ENCODE results near the gene MAPK8. TPM values are rescaled to one million over a fixed set of nuclear protein-coding genes. Genes with fewer than 3 reads are reported as not detected.

Gene MAPK8
- total and polyA plus RNA-seq, 2 of the 4 experiments (the other 2 are of a cell fraction), result 41.5 to 54.7 TPM

DNA sequence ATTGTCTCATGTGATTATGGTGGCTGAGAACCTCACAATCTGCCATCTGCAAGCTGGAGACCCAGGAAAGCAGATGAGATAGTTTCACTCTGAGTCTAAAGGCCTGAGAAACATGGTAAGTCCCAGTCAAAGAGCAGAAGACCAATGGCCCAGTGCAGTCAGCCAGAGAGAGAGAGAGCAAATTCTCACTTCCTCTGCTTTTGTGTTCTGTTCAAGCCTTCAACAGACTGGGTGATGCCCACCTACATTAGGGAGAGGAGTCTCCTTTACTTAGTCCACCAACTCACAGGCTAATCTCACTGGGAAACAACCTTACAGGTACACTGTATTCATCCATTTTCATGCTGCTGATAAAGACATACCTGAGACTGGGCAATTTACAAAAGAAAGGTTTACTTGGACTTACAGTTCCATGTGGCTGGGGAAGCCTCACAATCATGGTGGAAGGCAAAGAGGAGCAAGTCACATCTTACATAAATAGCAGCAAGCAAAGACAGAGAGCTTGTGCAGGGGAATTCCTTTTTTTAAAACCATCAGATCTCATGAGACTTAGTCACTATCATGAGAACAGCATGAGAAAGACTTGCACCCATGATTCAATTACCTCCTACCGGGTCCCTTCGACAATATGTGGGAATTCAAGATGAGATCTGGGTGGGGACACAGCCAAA lies 27.3 kb upstream of the MAPK8 start:
- H3K4ac ChIP-seq (ENCODE audit: low read depth, low read length), result no peak overlapping the region
- no peak overlapping the region for H3K9ac ChIP-seq (ENCODE audit: low read depth, low read length)
- H4K91ac ChIP-seq (ENCODE audit: insufficient read depth, low read depth, low read length), result no peak overlapping the region
- no peak overlapping the region for H2AFZ ChIP-seq (replicated peaks; ENCODE audit: low read length, poor library complexity)
- ChIA-PET CTCF (no interaction called here), POLR2A (ENCODE audit: unreplicated experiment) (no interaction called here)
- no peaks in the 10 kb centered on the region for H3K9me1 ChIP-seq (ENCODE audit: insufficient read depth, low read length)
- H3K36me3 ChIP-seq (ENCODE audit: control insufficient read depth, insufficient read depth, low read length), result no peaks in the 10 kb centered on the region
- H3K9me3 ChIP-seq (ENCODE audit: control insufficient read depth, insufficient read depth, low read length), result no peaks in the 10 kb centered on the region
- ATAC-seq (ENCODE audit: low read depth) (no peak), DNase-seq (no peak)
- TF ChIP-seq, protein P1, sequence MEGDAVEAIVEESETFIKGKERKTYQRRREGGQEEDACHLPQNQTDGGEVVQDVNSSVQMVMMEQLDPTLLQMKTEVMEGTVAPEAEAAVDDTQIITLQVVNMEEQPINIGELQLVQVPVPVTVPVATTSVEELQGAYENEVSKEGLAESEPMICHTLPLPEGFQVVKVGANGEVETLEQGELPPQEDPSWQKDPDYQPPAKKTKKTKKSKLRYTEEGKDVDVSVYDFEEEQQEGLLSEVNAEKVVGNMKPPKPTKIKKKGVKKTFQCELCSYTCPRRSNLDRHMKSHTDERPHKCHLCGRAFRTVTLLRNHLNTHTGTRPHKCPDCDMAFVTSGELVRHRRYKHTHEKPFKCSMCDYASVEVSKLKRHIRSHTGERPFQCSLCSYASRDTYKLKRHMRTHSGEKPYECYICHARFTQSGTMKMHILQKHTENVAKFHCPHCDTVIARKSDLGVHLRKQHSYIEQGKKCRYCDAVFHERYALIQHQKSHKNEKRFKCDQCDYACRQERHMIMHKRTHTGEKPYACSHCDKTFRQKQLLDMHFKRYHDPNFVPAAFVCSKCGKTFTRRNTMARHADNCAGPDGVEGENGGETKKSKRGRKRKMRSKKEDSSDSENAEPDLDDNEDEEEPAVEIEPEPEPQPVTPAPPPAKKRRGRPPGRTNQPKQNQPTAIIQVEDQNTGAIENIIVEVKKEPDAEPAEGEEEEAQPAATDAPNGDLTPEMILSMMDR (conservative IDR thresholded peaks at IDR 0.05; ENCODE audit: low read depth, low read length), result no peak
- TF ChIP-seq MAZ (IDR thresholded peaks at IDR 0.05; ENCODE audit: borderline replicate concordance, low read depth, low read length), result no peak
- TF ChIP-seq MAFK (IDR thresholded peaks at IDR 0.05; ENCODE audit: low read depth, low read length), result no peak
- TF ChIP-seq RCOR1 (IDR thresholded peaks at IDR 0.05; ENCODE audit: insufficient replicate concordance, low read length), result no peak
- no peak for TF ChIP-seq CHD1 (IDR thresholded peaks at IDR 0.05; ENCODE audit: low read depth, low read length)
- no peak for TF ChIP-seq POLR2A (IDR thresholded peaks at IDR 0.05; ENCODE audit: low read depth, low read length)
- no peak for TF ChIP-seq SMC3 (IDR thresholded peaks at IDR 0.05; ENCODE audit: low read depth, low read length)
- no peak for TF ChIP-seq NFE2L2 (IDR thresholded peaks at IDR 0.05; ENCODE audit: low read depth, low read length)
- TF ChIP-seq, protein P2, sequence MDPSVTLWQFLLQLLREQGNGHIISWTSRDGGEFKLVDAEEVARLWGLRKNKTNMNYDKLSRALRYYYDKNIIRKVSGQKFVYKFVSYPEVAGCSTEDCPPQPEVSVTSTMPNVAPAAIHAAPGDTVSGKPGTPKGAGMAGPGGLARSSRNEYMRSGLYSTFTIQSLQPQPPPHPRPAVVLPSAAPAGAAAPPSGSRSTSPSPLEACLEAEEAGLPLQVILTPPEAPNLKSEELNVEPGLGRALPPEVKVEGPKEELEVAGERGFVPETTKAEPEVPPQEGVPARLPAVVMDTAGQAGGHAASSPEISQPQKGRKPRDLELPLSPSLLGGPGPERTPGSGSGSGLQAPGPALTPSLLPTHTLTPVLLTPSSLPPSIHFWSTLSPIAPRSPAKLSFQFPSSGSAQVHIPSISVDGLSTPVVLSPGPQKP (IDR thresholded peaks at IDR 0.05; ENCODE audit: borderline replicate concordance, low read depth, low read length), result no peak
- no peak for TF ChIP-seq RAD21 (IDR thresholded peaks at IDR 0.05; ENCODE audit: low read length)
- TF ChIP-seq RFX5 (IDR thresholded peaks at IDR 0.05; ENCODE audit: low read depth, low read length), result no peak
- TF ChIP-seq, protein P3, sequence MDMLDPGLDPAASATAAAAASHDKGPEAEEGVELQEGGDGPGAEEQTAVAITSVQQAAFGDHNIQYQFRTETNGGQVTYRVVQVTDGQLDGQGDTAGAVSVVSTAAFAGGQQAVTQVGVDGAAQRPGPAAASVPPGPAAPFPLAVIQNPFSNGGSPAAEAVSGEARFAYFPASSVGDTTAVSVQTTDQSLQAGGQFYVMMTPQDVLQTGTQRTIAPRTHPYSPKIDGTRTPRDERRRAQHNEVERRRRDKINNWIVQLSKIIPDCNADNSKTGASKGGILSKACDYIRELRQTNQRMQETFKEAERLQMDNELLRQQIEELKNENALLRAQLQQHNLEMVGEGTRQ (IDR thresholded peaks at IDR 0.05; ENCODE audit: low read depth, low read length), result no peak
- no peak for TF ChIP-seq MXI1 (IDR thresholded peaks at IDR 0.05; ENCODE audit: borderline replicate concordance, low read depth, low read length)
- TF ChIP-seq FOS (IDR thresholded peaks at IDR 0.05; ENCODE audit: low read depth, low read length), result no peak
- TF ChIP-seq BHLHE40 (IDR thresholded peaks at IDR 0.05; ENCODE audit: low read depth, low read length), result no peak
- TF ChIP-seq CEBPB (IDR thresholded peaks at IDR 0.05; ENCODE audit: low read depth, low read length), result no peak
- no CpG with 5 or more reads among the region's 2 CpGs for WGBS, 2 experiments (ENCODE audit: extremely low coverage in 2 of 2, insufficient read length in 1 of 2)
- no peak overlapping the region for H2AK9ac ChIP-seq (replicated peaks; ENCODE audit: low read depth, low read length, poor library complexity)
- H3K14ac ChIP-seq (replicated peaks; ENCODE audit: low read depth, low read length), result no peak overlapping the region
- H2BK20ac ChIP-seq (ENCODE audit: low read depth, low read length), result no peak overlapping the region
- intact Hi-C loops (cut with micrococcal nuclease) (loop anchor here (2.0 kb wide), 1 partner anchor 20 kb away; no protein-coding TSS in a partner anchor), dilution Hi-C loops (cut with HindIII; ENCODE audit: low sequenced_read_pairs, unreplicated experiment) (no loop called here), in situ Hi-C loops (cut with MboI; ENCODE audit: low sequenced_read_pairs) (no loop called here)
- H3K79me1 ChIP-seq (ENCODE audit: low read depth in 1 of 2, low read length in 2 of 2), result no peaks in the 10 kb centered on the region
- H3K56ac ChIP-seq (ENCODE audit: extremely low read depth, insufficient read depth, low read length), result no peak overlapping the region
- H3K4me1 ChIP-seq (ENCODE audit: control insufficient read depth, insufficient read depth, low read length), result no peaks in the 10 kb centered on the region
- H2BK15ac ChIP-seq (ENCODE audit: low read depth, low read length), result no peak overlapping the region
- H4K8ac ChIP-seq (ENCODE audit: low read depth in 2 of 2, low read length in 2 of 2), result no peak overlapping the region
- H3K4me3 ChIP-seq (ENCODE audit: insufficient read depth, low read depth, low read length), result no peak overlapping the region
- H3K27me3 ChIP-seq (ENCODE audit: control insufficient read depth, insufficient read depth, low read length), result peaks cover 8% of the 10 kb centered on the region
- H3K23ac ChIP-seq (ENCODE audit: low read depth, low read length), result no peak overlapping the region
- BruUV-seq (replicated peaks), result no TSS peak
- H3K4me2 ChIP-seq (ENCODE audit: low read depth, low read length), result no peak overlapping the region
- H2BK5ac ChIP-seq (ENCODE audit: low read depth, low read length, poor library complexity, severe bottlenecking), result no peak overlapping the region
- no peak overlapping the region for H2BK120ac ChIP-seq (ENCODE audit: low read depth, low read length)
- H3K27ac ChIP-seq (ENCODE audit: insufficient read depth, low read length), result no peak overlapping the region
- H4K20me1 ChIP-seq (ENCODE audit: insufficient read depth, low read length), result no peaks in the 10 kb centered on the region
- no peak overlapping the region for H2AK5ac ChIP-seq (ENCODE audit: low read depth, low read length)
- H3K18ac ChIP-seq (ENCODE audit: low read depth, low read length), result no peak overlapping the region
- H4K5ac ChIP-seq (ENCODE audit: low read depth, low read length), result no peak overlapping the region

Measured in IMR-90 (cell line).